Measurements from ENCODE around the gene TATDN3.

Gene TATDN3

GRCh38 chr1:212791676-212792395, at the start of gene TATDN3, which contains the start of gene NSL1 (continued):
- TF ChIP-seq ZSCAN5A (tag by site-specific recombination; IDR thresholded peaks at IDR 0.05) (peak; percentile 98), ZNF837 (tag by site-specific recombination; IDR thresholded peaks at IDR 0.05) (peak; percentile 60; the same call in 1 of the 2 replicates), ZNF560 (tag by site-specific recombination; IDR thresholded peaks at IDR 0.05; ENCODE audit: borderline replicate concordance) (no peak), ZNF169 (tag by site-specific recombination; IDR thresholded peaks at IDR 0.05) (no peak), OSR2 (tag by site-specific recombination; IDR thresholded peaks at IDR 0.05) (0 out of 2 replicates have a peak, but pooled peaks have one; percentile 16), ZNF404 (tag by site-specific recombination; IDR thresholded peaks at IDR 0.05) (no peak), ZNF830 (tag by site-specific recombination; IDR thresholded peaks at IDR 0.05; ENCODE audit: low read depth) (no peak), RBAK (tag by site-specific recombination; IDR thresholded peaks at IDR 0.05) (no peak), ZNF335 (tag by site-specific recombination; conservative IDR thresholded peaks at IDR 0.05) (peak; percentile 92), ZNF114 (tag by site-specific recombination; IDR thresholded peaks at IDR 0.05) (no peak), ZBTB48 (tag by site-specific recombination; IDR thresholded peaks at IDR 0.05) (peak; percentile 77), ZNF48 (tag by site-specific recombination; IDR thresholded peaks at IDR 0.05) (no peak), ZNF701 (tag by site-specific recombination; IDR thresholded peaks at IDR 0.05) (0 out of 2 replicates have a peak, but pooled peaks have one; percentile 13), SALL2 (tag by site-specific recombination; IDR thresholded peaks at IDR 0.05; ENCODE audit: borderline replicate concordance) (no peak), ZNF660 (tag by site-specific recombination; IDR thresholded peaks at IDR 0.05) (peak; percentile 99), ZFP69B (tag by site-specific recombination; IDR thresholded peaks at IDR 0.05) (peak; percentile 89), HOXD13 (CRISPR knock-in tag; IDR thresholded peaks at IDR 0.05; ENCODE audit: borderline replicate concordance) (no peak), ZNF768 (tag by site-specific recombination; IDR thresholded peaks at IDR 0.05) (no peak), ZSCAN23 (tag by site-specific recombination; IDR thresholded peaks at IDR 0.05) (peak; percentile 86; the same call in 1 of the 2 replicates), ZNF280D (tag by site-specific recombination; IDR thresholded peaks at IDR 0.05) (0 out of 2 replicates have a peak, but pooled peaks have one; percentile 43)
- TF ChIP-seq, protein P1, sequence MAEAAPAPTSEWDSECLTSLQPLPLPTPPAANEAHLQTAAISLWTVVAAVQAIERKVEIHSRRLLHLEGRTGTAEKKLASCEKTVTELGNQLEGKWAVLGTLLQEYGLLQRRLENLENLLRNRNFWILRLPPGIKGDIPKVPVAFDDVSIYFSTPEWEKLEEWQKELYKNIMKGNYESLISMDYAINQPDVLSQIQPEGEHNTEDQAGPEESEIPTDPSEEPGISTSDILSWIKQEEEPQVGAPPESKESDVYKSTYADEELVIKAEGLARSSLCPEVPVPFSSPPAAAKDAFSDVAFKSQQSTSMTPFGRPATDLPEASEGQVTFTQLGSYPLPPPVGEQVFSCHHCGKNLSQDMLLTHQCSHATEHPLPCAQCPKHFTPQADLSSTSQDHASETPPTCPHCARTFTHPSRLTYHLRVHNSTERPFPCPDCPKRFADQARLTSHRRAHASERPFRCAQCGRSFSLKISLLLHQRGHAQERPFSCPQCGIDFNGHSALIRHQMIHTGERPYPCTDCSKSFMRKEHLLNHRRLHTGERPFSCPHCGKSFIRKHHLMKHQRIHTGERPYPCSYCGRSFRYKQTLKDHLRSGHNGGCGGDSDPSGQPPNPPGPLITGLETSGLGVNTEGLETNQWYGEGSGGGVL (tag by site-specific recombination; IDR thresholded peaks at IDR 0.05): no peak; the same call in 1 of the 2 replicates
- TF ChIP-seq, protein P2, sequence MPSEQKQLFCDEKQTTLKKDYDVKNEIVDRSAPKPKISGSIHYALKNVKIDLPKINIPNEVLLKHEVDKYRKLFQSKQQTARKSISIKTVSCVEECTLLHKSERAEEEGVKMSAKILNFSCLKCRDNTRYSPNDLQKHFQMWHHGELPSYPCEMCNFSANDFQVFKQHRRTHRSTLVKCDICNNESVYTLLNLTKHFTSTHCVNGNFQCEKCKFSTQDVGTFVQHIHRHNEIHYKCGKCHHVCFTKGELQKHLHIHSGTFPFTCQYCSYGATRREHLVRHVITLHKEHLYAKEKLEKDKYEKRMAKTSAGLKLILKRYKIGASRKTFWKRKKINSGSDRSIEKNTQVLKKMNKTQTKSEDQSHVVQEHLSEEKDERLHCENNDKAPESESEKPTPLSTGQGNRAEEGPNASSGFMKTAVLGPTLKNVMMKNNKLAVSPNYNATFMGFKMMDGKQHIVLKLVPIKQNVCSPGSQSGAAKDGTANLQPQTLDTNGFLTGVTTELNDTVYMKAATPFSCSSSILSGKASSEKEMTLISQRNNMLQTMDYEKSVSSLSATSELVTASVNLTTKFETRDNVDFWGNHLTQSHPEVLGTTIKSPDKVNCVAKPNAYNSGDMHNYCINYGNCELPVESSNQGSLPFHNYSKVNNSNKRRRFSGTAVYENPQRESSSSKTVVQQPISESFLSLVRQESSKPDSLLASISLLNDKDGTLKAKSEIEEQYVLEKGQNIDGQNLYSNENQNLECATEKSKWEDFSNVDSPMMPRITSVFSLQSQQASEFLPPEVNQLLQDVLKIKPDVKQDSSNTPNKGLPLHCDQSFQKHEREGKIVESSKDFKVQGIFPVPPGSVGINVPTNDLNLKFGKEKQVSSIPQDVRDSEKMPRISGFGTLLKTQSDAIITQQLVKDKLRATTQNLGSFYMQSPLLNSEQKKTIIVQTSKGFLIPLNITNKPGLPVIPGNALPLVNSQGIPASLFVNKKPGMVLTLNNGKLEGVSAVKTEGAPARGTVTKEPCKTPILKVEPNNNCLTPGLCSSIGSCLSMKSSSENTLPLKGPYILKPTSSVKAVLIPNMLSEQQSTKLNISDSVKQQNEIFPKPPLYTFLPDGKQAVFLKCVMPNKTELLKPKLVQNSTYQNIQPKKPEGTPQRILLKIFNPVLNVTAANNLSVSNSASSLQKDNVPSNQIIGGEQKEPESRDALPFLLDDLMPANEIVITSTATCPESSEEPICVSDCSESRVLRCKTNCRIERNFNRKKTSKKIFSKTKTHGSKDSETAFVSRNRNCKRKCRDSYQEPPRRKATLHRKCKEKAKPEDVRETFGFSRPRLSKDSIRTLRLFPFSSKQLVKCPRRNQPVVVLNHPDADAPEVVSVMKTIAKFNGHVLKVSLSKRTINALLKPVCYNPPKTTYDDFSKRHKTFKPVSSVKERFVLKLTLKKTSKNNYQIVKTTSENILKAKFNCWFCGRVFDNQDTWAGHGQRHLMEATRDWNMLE (tag by site-specific recombination; conservative IDR thresholded peaks at IDR 0.05; ENCODE audit: low read depth): peak; percentile 72
- TF ChIP-seq, protein P3, sequence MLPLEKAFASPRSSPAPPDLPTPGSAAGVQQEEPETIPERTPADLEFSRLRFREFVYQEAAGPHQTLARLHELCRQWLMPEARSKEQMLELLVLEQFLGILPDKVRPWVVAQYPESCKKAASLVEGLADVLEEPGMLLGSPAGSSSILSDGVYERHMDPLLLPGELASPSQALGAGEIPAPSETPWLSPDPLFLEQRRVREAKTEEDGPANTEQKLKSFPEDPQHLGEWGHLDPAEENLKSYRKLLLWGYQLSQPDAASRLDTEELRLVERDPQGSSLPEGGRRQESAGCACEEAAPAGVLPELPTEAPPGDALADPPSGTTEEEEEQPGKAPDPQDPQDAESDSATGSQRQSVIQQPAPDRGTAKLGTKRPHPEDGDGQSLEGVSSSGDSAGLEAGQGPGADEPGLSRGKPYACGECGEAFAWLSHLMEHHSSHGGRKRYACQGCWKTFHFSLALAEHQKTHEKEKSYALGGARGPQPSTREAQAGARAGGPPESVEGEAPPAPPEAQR (tag by site-specific recombination; IDR thresholded peaks at IDR 0.05): peak; percentile 74; the same call in 1 of the 2 replicates

Measured in HEK293 (cell line).